Measurements from ENCODE around the gene CHCHD6. TPM values are rescaled to one million over a fixed set of nuclear protein-coding genes. Genes with fewer than 3 reads are reported as not detected.

Gene CHCHD6
- total RNA-seq, 1 experiment from 2014 or later: 40.9 TPM

DNA sequence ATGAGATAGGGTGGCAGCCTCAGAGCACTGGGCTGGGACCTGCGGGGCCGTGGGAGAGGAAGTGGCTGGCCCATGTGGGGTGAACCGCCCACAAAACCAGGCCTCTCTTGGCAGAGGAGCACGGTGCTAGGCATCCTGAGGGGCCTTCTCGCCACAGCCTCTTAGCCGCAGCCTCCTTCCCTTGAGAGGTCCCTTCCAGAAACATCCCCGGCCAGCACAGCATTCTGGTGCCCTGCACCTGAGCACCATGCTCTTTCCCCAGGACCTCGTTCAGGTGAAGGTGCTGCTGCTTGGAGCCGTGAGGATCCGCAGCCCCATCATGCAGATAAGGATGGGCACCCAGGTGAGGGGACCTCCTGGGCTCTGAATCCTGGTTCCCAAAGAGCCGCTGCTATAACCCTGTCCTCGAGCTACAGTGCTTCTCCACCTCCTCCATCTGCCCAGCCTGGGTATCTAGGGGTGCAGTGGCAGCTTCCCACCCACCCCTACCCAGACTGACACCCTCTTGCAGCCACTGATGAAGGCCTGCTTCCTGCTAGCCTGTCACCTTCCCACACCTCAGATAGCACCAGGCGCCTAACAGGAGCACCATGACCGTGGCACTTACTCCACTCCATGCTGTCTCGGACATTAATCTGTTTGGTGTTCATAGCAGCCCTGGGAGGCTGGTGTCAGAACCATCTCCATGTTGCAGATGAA, 37.9 kb upstream of the CHCHD6 start:
- no peak for DNase-seq
- no peak overlapping the region for H3K4me3 ChIP-seq
- 0 out of 2 replicates have a peak, but pooled peaks cover 3% of the 10 kb centered on the region for H3K9me3 ChIP-seq
- no peaks in the 10 kb centered on the region for H3K36me3 ChIP-seq
- peaks cover 3% of the 10 kb centered on the region for H3K27me3 ChIP-seq

GRCh38 chr3:126666658-126667528, 37.1 kb upstream of the CHCHD6 start:
- no peak overlapping the region for H3K4me3 ChIP-seq
- no peaks in the 10 kb centered on the region for H3K36me3 ChIP-seq
- peaks cover 3% of the 10 kb centered on the region for H3K27me3 ChIP-seq
- no peak for DNase-seq
- H3K9me3 ChIP-seq: no peaks in the 10 kb centered on the region

DNA sequence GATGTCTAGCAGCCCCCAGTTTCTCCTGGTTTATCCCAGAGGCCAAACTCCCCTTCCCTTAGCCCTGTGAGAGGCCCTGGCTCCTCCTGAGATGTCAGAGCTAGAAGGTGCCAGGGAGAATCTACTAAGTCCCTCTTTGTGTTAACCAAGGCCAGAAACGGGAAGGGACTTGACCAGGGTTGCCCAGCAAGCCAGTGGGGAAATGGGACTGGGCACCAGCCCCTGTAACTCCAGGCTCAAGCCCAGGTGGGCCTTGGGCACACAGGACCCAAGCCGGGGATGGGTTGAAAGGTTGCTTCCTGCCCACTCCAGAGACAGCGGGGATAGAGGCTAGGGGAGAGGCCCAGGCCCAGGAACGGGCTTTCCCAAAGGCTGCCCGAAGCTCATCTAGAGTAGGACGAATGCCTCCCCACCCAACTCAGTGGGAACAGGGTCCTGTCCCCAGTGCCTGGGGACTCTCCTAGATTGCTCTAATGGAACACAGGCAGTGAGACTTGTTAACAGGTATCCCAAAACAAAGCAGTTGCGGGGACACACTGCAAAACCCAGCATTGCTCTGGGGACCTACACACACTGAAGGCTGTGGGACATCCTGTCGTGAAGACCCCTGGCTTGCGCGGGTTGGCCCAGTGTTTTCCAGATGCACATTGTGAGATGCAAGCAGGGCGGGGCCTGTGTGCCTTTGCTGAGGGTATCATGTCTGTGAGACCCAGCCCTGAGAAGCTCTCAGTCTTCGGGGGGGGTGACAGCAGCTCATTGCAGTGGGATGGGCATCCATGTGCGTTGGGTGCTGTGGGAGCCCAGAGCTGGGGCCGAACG, 36.2 kb upstream of the CHCHD6 start:
- Histone ChIP-seq H3K4me3 (no peak overlapping the region), H3K36me3 (no peaks in the 10 kb centered on the region), H3K9me3 (no peaks in the 10 kb centered on the region), H3K27me3 (no peaks in the 10 kb centered on the region)
- no peak for DNase-seq

- no peaks in the 10 kb centered on the region for H3K36me3 ChIP-seq
- no peak overlapping the region for H3K4me3 ChIP-seq
- no peaks in the 10 kb centered on the region for H3K27me3 ChIP-seq
- 0 out of 2 replicates have a peak, but pooled peaks cover under 1% of the 10 kb centered on the region for H3K9me3 ChIP-seq
- no peak for DNase-seq
Measured at GRCh38 chr3:126668450-126669401, 35.3 kb upstream of the CHCHD6 start.

DNA sequence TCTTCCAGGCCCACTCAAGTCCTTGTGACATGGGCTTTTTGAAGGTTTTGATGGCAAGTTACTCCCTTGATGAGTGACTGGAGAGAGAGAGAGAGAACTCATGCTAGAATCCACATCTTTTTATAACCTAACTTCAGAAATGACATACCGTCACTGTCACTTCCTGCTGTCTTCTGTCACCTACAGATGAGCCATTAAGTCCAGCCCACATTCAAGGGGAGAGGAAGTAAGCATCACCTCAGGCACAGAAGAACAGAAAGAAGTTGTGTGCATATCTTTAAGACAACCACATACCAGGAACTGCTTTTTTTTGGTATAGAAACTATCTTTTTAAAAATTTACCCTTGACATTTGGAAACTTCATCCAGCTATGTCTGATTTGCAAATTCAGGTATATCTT, 32.5 kb upstream of the CHCHD6 start:
- peaks cover 9% of the 10 kb centered on the region for H3K9me3 ChIP-seq
- DNase-seq: no peak
- H3K27me3 ChIP-seq: no peaks in the 10 kb centered on the region
- no peaks in the 10 kb centered on the region for H3K36me3 ChIP-seq
- H3K4me3 ChIP-seq: no peak overlapping the region

DNA sequence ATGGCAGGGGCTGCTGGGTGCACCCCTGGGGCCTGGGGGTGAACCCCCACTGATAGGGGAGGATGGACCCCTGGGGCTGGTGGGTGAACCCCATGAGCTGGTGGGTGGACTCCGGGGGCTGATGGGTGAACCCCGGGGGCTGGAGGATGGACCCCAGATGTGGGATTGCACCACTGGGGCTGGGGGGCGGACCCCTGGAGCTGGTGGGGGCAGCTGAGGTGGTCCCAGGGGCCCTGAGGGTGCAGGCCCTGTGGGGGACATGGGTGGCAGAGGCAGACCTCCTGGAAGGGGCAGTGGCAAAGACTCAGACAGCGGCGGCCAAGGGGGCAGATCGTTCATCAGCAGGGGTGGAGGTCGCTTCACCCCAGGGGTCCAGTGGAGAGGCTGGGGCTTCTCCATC, 31.7 kb upstream of the CHCHD6 start:
- no peak for DNase-seq
- Histone ChIP-seq H3K4me3 (no peak overlapping the region), H3K9me3 (peaks cover 9% of the 10 kb centered on the region), H3K36me3 (no peaks in the 10 kb centered on the region), H3K27me3 (no peaks in the 10 kb centered on the region)

GRCh38 chr3:126672741-126673140, 31.3 kb upstream of the CHCHD6 start:
- H3K9me3 ChIP-seq: peaks cover 9% of the 10 kb centered on the region
- no peak overlapping the region for H3K4me3 ChIP-seq
- no peaks in the 10 kb centered on the region for H3K27me3 ChIP-seq
- no peaks in the 10 kb centered on the region for H3K36me3 ChIP-seq
- no peak for DNase-seq

DNA sequence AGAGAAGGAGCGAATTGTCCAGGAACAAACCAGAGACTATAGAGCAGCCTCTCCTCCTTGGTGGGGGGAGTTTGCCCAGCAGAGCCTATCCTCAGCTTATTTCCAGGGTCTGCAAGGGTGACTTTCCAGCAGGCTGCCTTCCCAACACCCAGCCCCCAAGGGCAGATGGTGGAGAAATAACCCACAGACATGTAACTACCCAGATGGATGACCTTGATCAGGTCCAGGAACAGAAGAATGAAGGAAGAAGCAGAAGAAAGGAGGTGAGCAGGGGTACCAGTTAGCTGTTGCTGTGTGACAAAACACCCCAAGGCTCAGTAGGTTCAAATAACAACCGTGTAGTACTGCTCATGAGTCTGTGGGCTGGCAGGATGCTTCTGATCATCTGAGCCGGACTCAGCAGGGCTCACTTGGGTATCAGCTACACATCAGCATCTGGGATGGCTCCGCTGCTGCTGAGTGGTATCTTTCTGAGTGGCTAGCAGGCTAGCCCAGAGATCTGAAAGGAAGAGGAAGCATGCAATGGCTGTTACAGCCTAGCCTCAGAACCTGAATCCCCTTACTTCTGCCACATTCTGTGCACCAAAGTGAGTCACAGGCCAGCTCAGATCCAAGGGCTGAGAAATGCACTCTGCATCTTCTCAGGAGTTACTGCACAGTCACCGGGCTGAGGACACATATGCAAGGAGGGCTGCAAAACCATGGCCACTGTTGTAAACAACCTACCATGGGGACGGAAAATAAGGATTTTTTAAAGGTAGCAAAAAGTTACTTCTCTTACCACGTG, 26.9 kb upstream of the CHCHD6 start:
- no peak overlapping the region for H3K4me3 ChIP-seq
- DNase-seq: peak; percentile 33
- H3K9me3 ChIP-seq: peaks cover 9% of the 10 kb centered on the region
- no peaks in the 10 kb centered on the region for H3K27me3 ChIP-seq
- H3K36me3 ChIP-seq: no peaks in the 10 kb centered on the region

DNA sequence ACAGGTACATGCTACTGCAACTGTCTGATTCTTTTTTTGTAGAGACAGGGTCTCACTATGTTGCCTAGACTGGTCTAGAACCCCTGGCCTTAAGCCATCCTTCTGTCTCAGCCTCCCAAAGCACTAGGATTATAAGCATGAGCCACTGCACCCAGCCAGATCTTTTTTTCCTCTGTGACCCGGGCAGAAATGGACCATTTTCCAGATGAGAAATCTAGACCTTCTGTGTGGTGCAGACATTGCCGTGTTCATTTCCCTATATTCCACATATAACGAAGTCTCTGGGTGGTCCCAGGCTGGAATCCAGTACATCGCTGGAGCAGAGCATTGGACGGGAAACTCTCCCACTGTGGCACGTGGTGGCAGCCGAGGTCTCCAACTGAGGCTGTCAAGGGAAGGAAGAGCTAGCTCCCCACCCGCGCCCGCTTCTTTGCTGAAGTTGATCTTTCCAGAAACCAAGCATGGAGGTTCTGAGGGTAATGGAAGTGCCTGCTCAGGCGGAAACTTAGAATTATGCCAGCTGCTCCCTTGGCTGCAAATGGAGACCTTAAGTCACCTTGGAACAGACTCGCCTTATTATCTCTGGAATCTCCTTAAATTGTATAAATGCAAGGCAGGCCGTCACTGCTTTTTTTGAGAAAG, 26.1 kb upstream of the CHCHD6 start:
- Histone ChIP-seq H3K4me3 (no peak overlapping the region), H3K9me3 (peaks cover 9% of the 10 kb centered on the region), H3K27me3 (no peaks in the 10 kb centered on the region), H3K36me3 (no peaks in the 10 kb centered on the region)
- no peak for DNase-seq

- no peaks in the 10 kb centered on the region for H3K36me3 ChIP-seq
- H3K27me3 ChIP-seq: no peaks in the 10 kb centered on the region
- DNase-seq: no peak
- H3K4me3 ChIP-seq: no peak overlapping the region
- peaks cover 8% of the 10 kb centered on the region for H3K9me3 ChIP-seq
Measured at GRCh38 chr3:126678693-126679317, 25.2 kb upstream of the CHCHD6 start.

GRCh38 chr3:126679318-126679751, 24.7 kb upstream of the CHCHD6 start:
- Histone ChIP-seq H3K27me3 (no peaks in the 10 kb centered on the region), H3K4me3 (no peak overlapping the region), H3K36me3 (no peaks in the 10 kb centered on the region), H3K9me3 (peaks cover 4% of the 10 kb centered on the region)
- DNase-seq: peak; percentile 74

GRCh38 chr3:126679831-126680666, 24.0 kb upstream of the CHCHD6 start:
- DNase-seq: no peak
- no peaks in the 10 kb centered on the region; the same call in 1 of the 2 replicates for H3K9me3 ChIP-seq

GRCh38 chr3:126680667-126681055, 23.4 kb upstream of the CHCHD6 start:
- no peak for DNase-seq
- H3K36me3 ChIP-seq: no peaks in the 10 kb centered on the region
- no peaks in the 10 kb centered on the region for H3K27me3 ChIP-seq
- H3K9me3 ChIP-seq: no peaks in the 10 kb centered on the region
- H3K4me3 ChIP-seq: no peak overlapping the region

More at GRCh38 chr3:126679831-126680666, 24.0 kb upstream of the CHCHD6 start:
- Histone ChIP-seq H3K36me3 (no peaks in the 10 kb centered on the region), H3K27me3 (no peaks in the 10 kb centered on the region), H3K4me3 (no peak overlapping the region)

DNA sequence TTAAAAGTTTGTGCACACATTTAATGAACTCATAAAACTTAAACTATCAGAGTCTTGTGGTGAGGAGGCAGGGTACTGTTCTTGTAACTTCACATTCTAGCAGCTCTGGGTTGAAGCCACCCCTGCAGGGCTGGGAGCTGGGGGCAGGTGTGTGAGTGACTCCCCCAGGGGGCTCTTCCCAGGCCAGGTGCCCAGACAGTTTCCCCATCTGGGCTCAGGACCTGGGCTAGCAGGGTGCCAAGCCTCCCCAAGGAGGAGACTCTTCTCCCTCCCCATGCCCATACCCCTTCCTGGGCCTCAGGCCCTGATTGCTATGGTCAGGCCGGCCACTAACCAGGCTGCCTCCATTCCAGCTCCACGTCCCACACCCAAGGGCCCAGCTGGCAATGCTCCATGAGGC, 22.0 kb upstream of the CHCHD6 start:
- H3K4me3 ChIP-seq: no peak overlapping the region
- DNase-seq: no peak
- no peaks in the 10 kb centered on the region for H3K27me3 ChIP-seq
- H3K9me3 ChIP-seq: no peaks in the 10 kb centered on the region
- H3K36me3 ChIP-seq: no peaks in the 10 kb centered on the region
